OCI-LY1 (cell line): ENCODE results near the gene DCC.

Experiments
- CTCF ChIP-seq: fragments of 200-600 bp; sonication (generic), shearing (Covaris generic); IDR thresholded peaks from 2 replicates; pipeline ENCODE4 v1.5.1; 2017; ENCODE audit warnings: mild to moderate bottlenecking, antibody characterized with exemption, low read length, moderate library complexity, mixed read lengths
- EZH2 ChIP-seq: fragments of 200-600 bp; sonication (generic), shearing (Covaris generic); IDR thresholded peaks from 2 replicates; pipeline ENCODE4 v1.8.0; 2017; ENCODE audit warnings: borderline replicate concordance, mixed run types, mild to moderate bottlenecking, antibody characterized with exemption, low read length, moderate library complexity, mixed read lengths

GRCh38 chr18:53224128-53224778 is 884.3 kb downstream of the DCC start:
- TF ChIP-seq EZH2 (no peak), CTCF (no peak)
